WTC11 (cell line): Measurements from ENCODE around the gene PDE4A. TPM values are rescaled to one million over a fixed set of nuclear protein-coding genes. Genes with fewer than 3 reads are reported as not detected.

Experiments used
- ATAC-seq: fragments of 200-7000 bp; cut with Tn5 transposase; 2 replicates; pipeline ENCODE4 v1.10.0; 2021; ENCODE audit warnings: mild to moderate bottlenecking, moderate library complexity
- CTCF ChIA-PET: fragments of 300-600 bp; sonication (Branson Sonifier 250); formaldehyde crosslinking; loops from one replicate; lab custom pipeline; 2021; ENCODE audit warnings: antibody characterized with exemption; lab: Charles Lee
- POLR2A ChIA-PET: fragments of 350-600 bp; sonication (Branson Sonifier 250); formaldehyde crosslinking; loops from one replicate; lab custom pipeline; 2021; ENCODE audit warnings: antibody characterized with exemption; lab: Charles Lee
- DNase-seq: peaks from one replicate; pipeline ENCODE4 v3.0.0; 2021; ENCODE audit warnings: low spot score
- H3K27ac Mint-ChIP-seq: 2 replicates; pipeline ENCODE4 v1.8.0; 2021; ENCODE audit warnings: mixed read lengths
- H3K27me3 Mint-ChIP-seq: 2 replicates; pipeline ENCODE4 v1.8.0; 2021; ENCODE audit warnings: low read depth, mild to moderate bottlenecking, moderate library complexity, mixed read lengths
- H3K36me3 Mint-ChIP-seq: 2 replicates; pipeline ENCODE4 v1.8.0; 2021; ENCODE audit warnings: mixed read lengths
- H3K4me1 Mint-ChIP-seq: 2 replicates; pipeline ENCODE4 v1.8.0; 2022; ENCODE audit warnings: mixed read lengths
- H3K4me3 Mint-ChIP-seq: 2 replicates; pipeline ENCODE4 v1.8.0; 2021; ENCODE audit warnings: mild to moderate bottlenecking, moderate library complexity, mixed read lengths
- H3K9me3 Mint-ChIP-seq: 2 replicates; pipeline ENCODE4 v1.8.0; 2021; ENCODE audit warnings: mixed read lengths
- ARID4B ChIP-seq: sonication (generic); formaldehyde crosslinking; IDR thresholded peaks from 2 replicates; pipeline ENCODE4 v1.8.0; 2023; ENCODE audit warnings: missing genetic modification reagents, mild to moderate bottlenecking, borderline replicate concordance
- CBFB ChIP-seq: sonication (generic); formaldehyde crosslinking; IDR thresholded peaks from 2 replicates; pipeline ENCODE4 v1.8.1; 2022; ENCODE audit warnings: mild to moderate bottlenecking, low read depth, missing genetic modification reagents
- CREM ChIP-seq: sonication (generic); formaldehyde crosslinking; IDR thresholded peaks from 2 replicates; pipeline ENCODE4 v1.8.1; 2022; ENCODE audit warnings: mild to moderate bottlenecking, missing genetic modification reagents, moderate library complexity
- NFYB ChIP-seq: sonication (generic); formaldehyde crosslinking; conservative IDR thresholded peaks from 2 replicates; pipeline ENCODE4 v1.8.0; 2022; ENCODE audit warnings: low read depth, missing genetic modification reagents
- PRDM15 ChIP-seq: sonication (generic); formaldehyde crosslinking; IDR thresholded peaks from 2 replicates; pipeline ENCODE4 v1.8.0; 2022; ENCODE audit warnings: missing genetic modification reagents
- TEAD4 ChIP-seq: sonication (generic); formaldehyde crosslinking; IDR thresholded peaks from 2 replicates; pipeline ENCODE4 v1.8.0; 2022; ENCODE audit warnings: mild to moderate bottlenecking, missing genetic modification reagents
- ZNF138 ChIP-seq: sonication (generic); formaldehyde crosslinking; conservative IDR thresholded peaks from 2 replicates; pipeline ENCODE4 v1.8.1; 2022; ENCODE audit warnings: mild to moderate bottlenecking, moderate library complexity, missing genetic modification reagents
- ZNF396 ChIP-seq: fragments of 250-450 bp; sonication (Bioruptor Pico); IDR thresholded peaks from 2 replicates; pipeline ENCODE4 v1.8.0; 2021; ENCODE audit warnings: mild to moderate bottlenecking, moderate library complexity, borderline replicate concordance
- ZNF532 ChIP-seq: fragments of 250-450 bp; sonication (Bioruptor Pico); IDR thresholded peaks from 2 replicates; pipeline ENCODE4 v1.9.0; 2021; ENCODE audit warnings: mild to moderate bottlenecking, borderline replicate concordance
- total RNA-seq: library from RNA; stranded (reverse); gene quantifications from 3 replicates; pipeline ENCODE4 v1.2.3, GENCODE V29; 2021

PDE4A gene
- total RNA-seq, 1 experiment from 2014 or later = 5.9 TPM

- no peak for TF ChIP-seq ZNF396 (CRISPR knock-in tag)
These were observed 52.9 kb downstream of the PDE4A start (continued) for GRCh38 chr19:10473192-10473591.

GRCh38 chr19:10474962-10475451 is 54.7 kb downstream of the PDE4A start:
- DNase-seq (no peak), ATAC-seq (no peak)
- Mint-ChIP-seq H3K36me3 (no peaks in the 10 kb centered on the region), H3K4me3 (no peak overlapping the region), H3K4me1 (peaks cover 4% of the 10 kb centered on the region), H3K27ac (no peak overlapping the region), H3K9me3 (no peaks in the 10 kb centered on the region), H3K27me3 (peaks cover 17% of the 10 kb centered on the region)
- ChIA-PET CTCF (interaction anchor here (0.6 to 2.2 kb wide), 7 partner anchors 9 to 376 kb away, joined by 3 to 9 read pairs (median 4); partner anchors contain the start of gene KEAP1), POLR2A (interaction anchor here (0.6 kb wide), 1 partner anchor 1936 kb away, joined by 4 read pairs; no protein-coding TSS in a partner anchor)
- TF ChIP-seq ZNF138 (CRISPR knock-in tag) (no peak), ARID4B (CRISPR knock-in tag) (no peak), PRDM15 (CRISPR knock-in tag) (no peak)

GRCh38 chr19:10478476-10478875 is 58.1 kb downstream of the PDE4A start:
- POLR2A ChIA-PET = no interaction called here
- H3K9me3 Mint-ChIP-seq = no peaks in the 10 kb centered on the region
- no peak overlapping the region for H3K4me3 Mint-ChIP-seq
- TF ChIP-seq ZNF532 (CRISPR knock-in tag) = no peak
- TF ChIP-seq CBFB (CRISPR knock-in tag) = no peak
- TF ChIP-seq TEAD4 (CRISPR knock-in tag) = no peak
- TF ChIP-seq CREM = no peak
- TF ChIP-seq ARID4B (CRISPR knock-in tag) = no peak
- TF ChIP-seq PRDM15 (CRISPR knock-in tag) = no peak
- TF ChIP-seq NFYB (CRISPR knock-in tag) = no peak

More at GRCh38 chr19:10478476-10478875, 58.1 kb downstream of the PDE4A start:
- Mint-ChIP-seq H3K4me1 (peaks cover 4% of the 10 kb centered on the region), H3K27ac (no peak overlapping the region), H3K27me3 (peaks cover 22% of the 10 kb centered on the region), H3K36me3 (no peaks in the 10 kb centered on the region)
- ATAC-seq (no peak), DNase-seq (no peak)
- CTCF ChIA-PET = interaction anchor here (0.5 to 2.1 kb wide), 18 partner anchors 9 to 380 kb away, joined by 3 to 28 read pairs (median 6); partner anchors contain the start of genes CDC37, ICAM1 and TMED1
